Mammary epithelial cell (primary cell): ENCODE results near the gene THOC5.

ENCODE experiments used
- EZH2 ChIP-seq: IDR thresholded peaks from 2 replicates; pipeline ENCODE4 v1.6.1; 2012; ENCODE audit warnings: low read length, inconsistent platforms, borderline replicate concordance
- TF ChIP-seq, protein P1 (sequence below), 2 donors: IDR thresholded peaks in 1 of 2; conservative IDR thresholded peaks in 1 of 2; 2 replicates each; pipeline ENCODE4 v1.5.1; 2011 to 2012; ENCODE audit warnings: inconsistent platforms in 2 of 2, low read length in 2 of 2, mild to moderate bottlenecking in 2 of 2, control low read depth in 1 of 2, low read depth in 1 of 2; ENCODE audit not compliant: insufficient read depth in 1 of 2; ENCODE audit errors: extremely low read depth in 1 of 2

DNA sequence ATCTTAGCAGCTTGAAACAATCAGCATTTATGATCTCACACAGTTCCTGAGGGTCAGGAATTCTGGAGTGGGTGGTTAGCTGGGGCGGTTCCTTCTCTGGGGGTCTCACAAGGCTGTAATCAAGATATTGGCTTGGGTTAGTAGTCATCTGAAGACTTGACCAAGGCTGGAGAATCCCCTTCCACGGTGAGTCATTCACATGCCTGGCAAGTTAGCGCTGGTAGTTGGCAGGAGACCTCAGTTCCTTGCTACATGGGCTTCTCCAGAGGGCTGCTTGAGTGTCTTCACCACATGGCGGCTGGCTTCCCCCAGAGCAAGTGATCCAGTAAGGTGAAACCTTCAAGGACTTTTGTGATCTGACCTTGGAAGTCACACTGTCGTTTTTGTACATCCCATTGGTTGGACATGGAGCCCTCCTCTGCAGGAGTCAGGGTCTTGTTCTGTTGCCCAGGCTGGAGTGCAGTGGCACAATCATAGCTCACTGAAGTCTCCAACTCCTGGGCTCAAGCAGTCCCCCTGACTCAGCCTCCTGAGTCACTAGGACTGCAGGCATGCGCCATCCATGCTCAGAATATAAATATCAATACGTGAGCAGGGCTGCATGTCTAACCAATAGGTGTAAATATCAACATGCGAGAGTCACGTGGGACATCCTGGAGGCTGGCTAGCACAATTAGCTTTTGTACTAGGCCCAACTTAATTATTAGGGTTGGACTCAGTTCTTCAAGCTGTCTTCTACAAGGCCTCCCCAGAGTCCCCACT lies 34.6 kb upstream of the THOC5 start:
- TF ChIP-seq, protein P1, sequence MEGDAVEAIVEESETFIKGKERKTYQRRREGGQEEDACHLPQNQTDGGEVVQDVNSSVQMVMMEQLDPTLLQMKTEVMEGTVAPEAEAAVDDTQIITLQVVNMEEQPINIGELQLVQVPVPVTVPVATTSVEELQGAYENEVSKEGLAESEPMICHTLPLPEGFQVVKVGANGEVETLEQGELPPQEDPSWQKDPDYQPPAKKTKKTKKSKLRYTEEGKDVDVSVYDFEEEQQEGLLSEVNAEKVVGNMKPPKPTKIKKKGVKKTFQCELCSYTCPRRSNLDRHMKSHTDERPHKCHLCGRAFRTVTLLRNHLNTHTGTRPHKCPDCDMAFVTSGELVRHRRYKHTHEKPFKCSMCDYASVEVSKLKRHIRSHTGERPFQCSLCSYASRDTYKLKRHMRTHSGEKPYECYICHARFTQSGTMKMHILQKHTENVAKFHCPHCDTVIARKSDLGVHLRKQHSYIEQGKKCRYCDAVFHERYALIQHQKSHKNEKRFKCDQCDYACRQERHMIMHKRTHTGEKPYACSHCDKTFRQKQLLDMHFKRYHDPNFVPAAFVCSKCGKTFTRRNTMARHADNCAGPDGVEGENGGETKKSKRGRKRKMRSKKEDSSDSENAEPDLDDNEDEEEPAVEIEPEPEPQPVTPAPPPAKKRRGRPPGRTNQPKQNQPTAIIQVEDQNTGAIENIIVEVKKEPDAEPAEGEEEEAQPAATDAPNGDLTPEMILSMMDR (conservative IDR thresholded peaks at IDR 0.05 in 1 of 2, IDR thresholded peaks at IDR 0.05 in 1 of 2; ENCODE audit: extremely low read depth in 1 of 2, insufficient read depth in 1 of 2, low read depth in 1 of 2, low read length in 2 of 2): no peak
- TF ChIP-seq EZH2: no peak
